Keratinocyte (primary cell): ENCODE measurements around the gene XIRP1. TPM values are rescaled to one million over a fixed set of nuclear protein-coding genes. Genes with fewer than 3 reads are reported as not detected.

ENCODE experiments used
- DNase-seq: peaks from one replicate; pipeline ENCODE4 v3.0.0-alpha.2; 2011; ENCODE audit warnings: low read depth, missing footprints, low spot score
- FAIRE-seq: peaks from 2 replicates; lab custom pipeline; 2011; peaks lifted over from hg19 to GRCh38; lab: Jason Lieb, UNC
- H2AFZ ChIP-seq: 2 replicates; pipeline ENCODE4 v1.6.0; 2012; ENCODE audit warnings: low read length, control low read depth, inconsistent platforms; ENCODE audit not compliant: control insufficient read depth
- H3K27ac ChIP-seq: 2 replicates; pipeline ENCODE4 v1.5.1; 2011; ENCODE audit warnings: low read length; ENCODE audit not compliant: control insufficient read depth, insufficient read depth
- H3K27me3 ChIP-seq: 3 replicates; pipeline ENCODE4 v1.6.0; 2011; ENCODE audit warnings: low read length; ENCODE audit not compliant: control insufficient read depth, insufficient read depth; ENCODE audit errors: extremely low read depth
- H3K36me3 ChIP-seq, 2 experiments: 2 replicates in 1 of 2; 3 replicates in 1 of 2; pipeline ENCODE4 v1.5.1; 2011; ENCODE audit warnings: low read length in 2 of 2, mild to moderate bottlenecking in 1 of 2; ENCODE audit not compliant: control insufficient read depth in 2 of 2, insufficient read depth in 2 of 2; ENCODE audit errors: extremely low read depth in 1 of 2
- H3K4me1 ChIP-seq: 3 replicates; pipeline ENCODE4 v1.5.1; 2011; ENCODE audit warnings: low read length; ENCODE audit not compliant: control insufficient read depth, insufficient read depth; ENCODE audit errors: extremely low read depth
- H3K4me2 ChIP-seq: 3 replicates; pipeline ENCODE4 v1.6.0; 2011; ENCODE audit warnings: low read depth, low read length; ENCODE audit not compliant: control insufficient read depth, insufficient read depth; ENCODE audit errors: extremely low read depth
- H3K4me3 ChIP-seq, 3 experiments: fragments of 200-600 bp in 1 of 3; sonication (generic) in 1 of 3; 2 replicates in 2 of 3; 3 replicates in 1 of 3; pipeline ENCODE4 v1.5.1; 2011 to 2016; ENCODE audit warnings: low read length in 3 of 3, mild to moderate bottlenecking in 3 of 3, control low read depth in 2 of 3, inconsistent platforms in 1 of 3, low read depth in 1 of 3, mixed read lengths in 1 of 3, mixed run types in 1 of 3, moderate library complexity in 1 of 3; ENCODE audit not compliant: control insufficient read depth in 2 of 3, insufficient read depth in 2 of 3; ENCODE audit errors: extremely low read depth in 1 of 3
- H3K79me2 ChIP-seq: 2 replicates; pipeline ENCODE4 v1.6.0; 2012; ENCODE audit warnings: low read length; ENCODE audit not compliant: control insufficient read depth, insufficient read depth
- H3K9ac ChIP-seq: 3 replicates; pipeline ENCODE4 v1.6.0; 2011; ENCODE audit warnings: low read length; ENCODE audit not compliant: control insufficient read depth, insufficient read depth; ENCODE audit errors: extremely low read depth
- H3K9me1 ChIP-seq: 3 replicates; pipeline ENCODE4 v1.6.0; 2011; ENCODE audit warnings: low read length; ENCODE audit not compliant: control insufficient read depth, insufficient read depth; ENCODE audit errors: extremely low read depth
- H3K9me3 ChIP-seq: 2 replicates; pipeline ENCODE4 v1.5.1; 2012; ENCODE audit warnings: low read depth, low read length; ENCODE audit not compliant: control insufficient read depth
- H4K20me1 ChIP-seq: 3 replicates; pipeline ENCODE4 v1.6.0; 2011; ENCODE audit warnings: low read length; ENCODE audit not compliant: control insufficient read depth, insufficient read depth; ENCODE audit errors: extremely low read depth
- CTCF ChIP-seq, 3 experiments: IDR thresholded peaks in 1 of 3; conservative IDR thresholded peaks in 1 of 3; optimal IDR thresholded peaks in 1 of 3; 2 replicates in 2 of 3; 3 replicates in 1 of 3; pipeline versions ENCODE3 to v1.5.1; 2011; ENCODE audit warnings: low read length in 3 of 3, mild to moderate bottlenecking in 3 of 3, moderate library complexity in 2 of 3, control low read depth in 1 of 3, inconsistent platforms in 1 of 3; ENCODE audit not compliant: insufficient read depth in 2 of 3; ENCODE audit errors: extremely low read depth in 1 of 3
- EZH2 ChIP-seq: IDR thresholded peaks from one replicate; pipeline ENCODE4 v1.6.1; 2012; ENCODE audit warnings: inconsistent platforms, mild to moderate bottlenecking, low read length, moderate library complexity
- dilution Hi-C: fragments of 300-500 bp; cut with MboI; formaldehyde crosslinking; loops from one replicate; pipeline ENCODE4 v1.7.0; 2020; ENCODE audit warnings: low sequenced_read_pairs; ENCODE audit not compliant: extremely low pct_ligation_motif_present
- polyA plus RNA-seq, 5 experiments: library from polyadenylated mRNA; depleted of rRNA in 3 of 5; stranded (reverse) in 3 of 5; stranded (forward) in 1 of 5; unstranded in 1 of 5; fragments of >200 nt; gene quantifications; 1 replicate in 1 of 5; 2 replicates in 3 of 5; 3 replicates in 1 of 5; pipeline versions ENCODE4 v1.2.1 to v1.2.3, GENCODE V29; 2011 to 2012; ENCODE audit warnings: missing spikeins in 2 of 5, low read depth in 1 of 5, low replicate concordance in 1 of 5
- small RNA-seq, 3 experiments: library from RNA; depleted of rRNA; stranded (forward); fragments of <200 nt; gene quantifications; one replicate each; pipeline ENCODE3, GENCODE V24; 2012; ENCODE audit warnings: low read depth in 3 of 3, low replicate concordance in 1 of 3; ENCODE audit not compliant: insufficient read length in 3 of 3

Gene XIRP1
- polyA plus RNA-seq, 1 donor (not counting 4 experiments of a cell fraction or from before 2014, with no cell fraction given), result not detected

GRCh38 chr3:39133822-39134221 is 58.6 kb downstream of the XIRP1 start:
- no peak overlapping the region for H3K9ac ChIP-seq
- H2AFZ ChIP-seq, result no peak overlapping the region
- dilution Hi-C loops, result no loop called here
- no peaks in the 10 kb centered on the region for H3K9me1 ChIP-seq
- no peaks in the 10 kb centered on the region for H3K79me2 ChIP-seq
- no peak for FAIRE-seq
- no peak overlapping the region for H3K4me3 ChIP-seq
- no peaks in the 10 kb centered on the region for H3K9me3 ChIP-seq
- H3K27me3 ChIP-seq, result no peaks in the 10 kb centered on the region
- TF ChIP-seq EZH2 (no peak), CTCF (optimal IDR thresholded peaks at IDR 0.05 in 1 of 3, IDR thresholded peaks at IDR 0.05 in 1 of 3, conservative IDR thresholded peaks at IDR 0.05 in 1 of 3; ENCODE audit: extremely low read depth in 1 of 3, insufficient read depth in 2 of 3, low read length in 3 of 3) (no peak)
- H4K20me1 ChIP-seq, result no peaks in the 10 kb centered on the region
- no peak for DNase-seq
- H3K4me1 ChIP-seq, result peaks cover 11% of the 10 kb centered on the region
- no peaks in the 10 kb centered on the region for H3K36me3 ChIP-seq
- H3K4me2 ChIP-seq, result no peak overlapping the region
- no peak overlapping the region for H3K27ac ChIP-seq

Small RNA genes lying within 50 kb of the gene (small RNA-seq; reads per million reads assigned to genes)
- gene RF00017, result 0 reads per million in 3 experiments

Other genes with a start within 250 kb of the XIRP1 start
- gene SCN11A, start 140.7 kb downstream of the XIRP1 start, polyA plus RNA-seq, result 0.01 to 0.04 TPM in 2 of 3 replicates, not detected in the other
- 14.9 to 29.7 TPM (median 20.2 TPM) in 3 replicates for gene WDR48, start 140.6 kb downstream of the XIRP1 start, polyA plus RNA-seq
- 38.4 to 58.8 TPM (median 43.7 TPM) in 3 replicates for gene GORASP1, start 85.0 kb downstream of the XIRP1 start, polyA plus RNA-seq
- 1.1 to 2.4 TPM (median 1.3 TPM) in 3 replicates for gene TTC21A, start 84.9 kb downstream of the XIRP1 start, polyA plus RNA-seq
- 4.0 to 5.4 TPM (median 5.4 TPM) in 3 replicates for gene CSRNP1, start 39.0 kb downstream of the XIRP1 start, polyA plus RNA-seq
- gene CX3CR1, start 87.4 kb upstream of the XIRP1 start, polyA plus RNA-seq, result 0.05 TPM in 2 of 3 replicates, not detected in the other
- not detected in 3 replicates for gene CCR8, start 137.1 kb upstream of the XIRP1 start, polyA plus RNA-seq
- 35.6 to 40.2 TPM (median 36.1 TPM) in 3 replicates for gene SLC25A38, start 190.8 kb upstream of the XIRP1 start, polyA plus RNA-seq
- 3,074 to 3,749 TPM (median 3,195 TPM) in 3 replicates for gene RPSA, start 214.1 kb upstream of the XIRP1 start, polyA plus RNA-seq